GM19043 (cell line): ENCODE measurements around the gene APPBP2.

ENCODE experiments used
- ATAC-seq: cut with Tn5 transposase; IDR thresholded peaks from one replicate; pipeline ENCODE4 v1.9.1; 2021; ENCODE audit warnings: low read depth; ENCODE audit not compliant: unreplicated experiment

The APPBP2 gene

DNA sequence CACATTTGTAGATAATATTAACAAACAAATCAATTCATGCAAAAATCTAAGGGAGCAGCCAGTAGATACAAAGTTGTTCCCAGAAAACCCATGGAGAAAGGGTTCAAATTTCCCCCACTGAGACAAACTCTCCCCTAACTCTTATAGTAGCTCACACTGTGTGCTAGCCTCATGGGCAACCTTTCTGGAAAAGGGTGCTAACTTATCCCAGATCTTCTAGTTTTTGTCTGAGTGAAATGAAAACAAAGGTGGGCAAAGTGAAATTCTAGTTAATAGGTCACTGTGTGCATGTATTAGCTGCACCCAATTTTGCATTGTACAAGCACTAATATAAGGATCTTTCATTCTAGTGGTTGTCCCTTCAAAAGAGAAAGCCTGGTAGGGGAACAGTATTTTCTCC is 124.2 kb downstream of the APPBP2 start:
- no peak for ATAC-seq

DNA sequence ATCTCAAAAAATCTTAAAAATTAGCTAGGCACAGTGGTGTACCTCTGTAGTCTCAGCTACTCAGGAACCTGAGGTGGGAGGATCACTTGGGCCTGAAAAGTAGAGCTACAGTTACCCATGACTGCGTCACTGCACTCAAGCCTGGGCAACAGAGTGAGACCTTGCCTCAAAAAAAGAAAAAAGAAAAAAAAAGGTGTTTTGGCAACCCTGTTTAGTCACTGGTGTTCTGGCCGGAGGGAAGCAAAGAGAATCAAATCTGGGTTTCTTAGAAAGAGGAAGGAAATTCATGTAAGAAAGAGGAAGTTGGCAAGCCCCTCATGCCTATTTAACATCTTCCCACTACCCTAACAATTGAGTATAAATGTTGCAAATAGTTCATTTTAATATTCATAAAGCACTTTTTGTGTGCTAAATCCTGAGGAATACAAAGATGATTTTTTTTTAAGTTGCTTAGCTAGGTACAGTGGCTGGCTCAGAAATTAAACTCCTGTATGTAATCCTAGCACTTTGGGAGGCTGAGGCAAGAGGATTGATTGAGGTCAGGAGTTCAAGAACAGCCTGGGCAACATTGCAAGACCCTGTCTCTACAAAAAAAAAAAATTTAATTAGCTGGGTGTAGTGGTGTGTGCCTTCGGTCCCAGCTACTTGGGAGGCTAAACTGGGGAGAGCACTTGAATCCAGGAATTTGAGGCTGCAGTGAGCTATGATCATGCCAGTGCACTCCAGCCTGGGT is 127.6 kb downstream of the APPBP2 start:
- ATAC-seq: peak; percentile 75

DNA sequence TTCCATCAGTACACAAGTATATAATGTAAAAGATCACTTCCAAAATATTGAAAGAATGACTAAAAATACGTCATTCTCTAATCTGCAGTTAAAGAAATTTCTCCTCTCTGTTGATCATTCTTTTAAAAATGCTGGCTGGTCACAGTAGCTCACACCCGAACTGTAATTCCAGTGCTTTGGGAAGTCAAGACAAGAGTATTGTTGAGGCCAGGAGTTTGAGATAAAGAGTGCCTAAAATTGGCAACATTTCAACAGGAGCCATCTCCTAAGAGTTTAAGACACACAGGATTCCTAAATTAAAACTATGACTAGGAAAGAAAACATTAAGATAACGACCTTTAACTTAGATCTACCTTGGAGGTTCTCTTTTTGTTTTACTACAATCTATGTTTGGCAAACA is 129.6 kb downstream of the APPBP2 start:
- no peak for ATAC-seq

DNA sequence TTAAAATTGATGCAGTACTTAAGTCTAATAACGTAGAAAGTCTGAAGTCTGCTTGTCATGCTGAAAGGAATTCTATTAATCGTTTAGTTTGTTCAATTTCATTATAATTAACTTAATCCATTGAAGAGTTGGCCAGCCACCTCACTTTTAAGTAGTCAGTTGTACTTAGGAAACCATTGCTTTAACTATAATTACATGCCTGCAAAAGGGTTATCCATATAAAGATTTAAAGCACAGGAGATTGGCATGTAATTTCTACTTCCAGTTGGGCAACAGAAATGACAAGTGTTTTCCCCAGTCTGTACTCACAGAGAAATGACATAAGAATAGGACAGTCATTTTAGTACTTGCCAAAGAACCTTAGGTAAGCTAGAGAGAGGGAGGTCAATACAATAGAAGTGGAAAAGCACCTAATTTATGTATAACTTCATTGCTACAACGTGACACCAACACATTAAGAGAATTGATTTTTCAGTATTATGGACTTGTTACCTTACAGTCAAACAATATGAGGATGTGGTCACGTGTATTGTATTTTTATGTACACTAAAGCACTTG is 130.5 kb downstream of the APPBP2 start:
- ATAC-seq: no peak

DNA sequence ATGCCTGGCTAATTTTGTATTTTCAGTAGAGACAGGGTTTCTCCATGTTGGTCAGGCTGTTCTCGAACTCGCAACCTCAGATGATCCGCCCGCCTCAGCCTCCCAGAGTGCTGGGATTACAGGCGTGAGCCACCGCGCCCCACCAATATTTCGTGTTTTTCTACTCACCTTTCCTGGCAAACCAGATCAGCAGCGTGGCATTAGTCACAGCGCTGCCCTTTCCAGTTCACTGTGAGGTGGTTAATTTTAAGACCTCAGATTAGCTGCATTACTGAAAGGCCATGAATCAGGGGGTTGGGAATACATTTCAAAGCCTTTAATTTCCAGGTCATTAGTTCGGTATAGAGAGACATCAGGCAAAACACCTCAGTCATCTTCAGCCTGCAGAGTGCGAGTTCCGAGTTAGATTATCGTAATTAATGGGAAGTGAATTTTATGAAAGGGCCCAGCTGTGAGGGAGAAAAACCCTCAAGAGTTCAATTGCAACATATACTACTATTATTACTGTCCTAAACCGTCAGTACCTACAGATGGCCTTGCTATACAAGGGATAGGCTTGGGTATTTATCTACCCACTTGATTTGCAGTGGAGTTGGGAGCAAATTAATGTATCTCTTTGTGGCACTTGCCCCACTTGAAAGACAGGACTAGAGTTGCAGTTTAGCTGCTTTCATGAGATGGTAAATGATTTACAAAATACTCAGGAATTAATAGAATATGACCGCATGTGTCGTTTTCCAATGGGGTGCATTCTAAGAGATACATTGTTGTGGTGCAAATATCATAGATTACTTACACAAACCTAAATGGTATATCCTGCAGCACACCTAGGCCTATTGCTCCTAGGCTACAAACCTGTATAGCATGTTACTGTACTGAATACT is 132.0 kb downstream of the APPBP2 start:
- no peak for ATAC-seq
